ENCODE measurements around the gene PPP1R12C.
"Not testable (repeated sequence)": the region's sequence is repeated elsewhere in the genome, so short reads cannot be mapped to it uniquely, and the experiment has no call there.

Gene PPP1R12C

GRCh38 chr19:55111238-55111831 lies 6.1 kb downstream of the PPP1R12C start:
- DNase-seq = no peak

GRCh38 chr19:55109527-55110291 lies 7.7 kb downstream of the PPP1R12C start:
- no peak for DNase-seq

GRCh38 chr19:55107252-55107651 lies 10.2 kb downstream of the PPP1R12C start:
- not testable (repeated sequence) for DNase-seq

GRCh38 chr19:55106591-55106990 lies 10.8 kb downstream of the PPP1R12C start:
- DNase-seq = no peak

GRCh38 chr19:55105237-55105636 lies 12.2 kb downstream of the PPP1R12C start:
- DNase-seq = no peak

GRCh38 chr19:55103190-55103589 lies 14.2 kb downstream of the PPP1R12C start:
- no peak for DNase-seq

GRCh38 chr19:55101261-55101660 lies 16.2 kb downstream of the PPP1R12C start:
- DNase-seq = no peak

GRCh38 chr19:55099557-55100506 lies 17.6 kb downstream of the PPP1R12C start:
- DNase-seq = no peak

GRCh38 chr19:55098716-55099556 lies 18.5 kb downstream of the PPP1R12C start:
- DNase-seq = no peak

GRCh38 chr19:55097864-55098715 lies 19.3 kb downstream of the PPP1R12C start:
- no peak for DNase-seq

- DNase-seq = no peak
These were observed 21.3 kb downstream of the PPP1R12C start for GRCh38 chr19:55096061-55096701.

GRCh38 chr19:55095260-55096060 lies 22.0 kb downstream of the PPP1R12C start:
- no peak for DNase-seq

GRCh38 chr19:55094456-55095259 lies 22.8 kb downstream of the PPP1R12C start:
- DNase-seq = no peak

- DNase-seq = no peak
These were observed 24.8 kb downstream of the PPP1R12C start for GRCh38 chr19:55092423-55093318.

- DNase-seq = no peak
These were observed 25.5 kb downstream of the PPP1R12C start for GRCh38 chr19:55091955-55092354.

GRCh38 chr19:55091126-55091910 lies 26.1 kb downstream of the PPP1R12C start:
- DNase-seq = no peak

- no peak for DNase-seq
These were observed 26.9 kb downstream of the PPP1R12C start for GRCh38 chr19:55090564-55090963.

Measured in T-helper 2 cell (primary cell).